Measurements from ENCODE around the gene SH2D3C. TPM values are rescaled to one million over a fixed set of nuclear protein-coding genes. Genes with fewer than 3 reads are reported as not detected.
"Not testable (repeated sequence)": the region's sequence is repeated elsewhere in the genome, so short reads cannot be mapped to it uniquely, and the experiment has no call there.

Gene SH2D3C
- total RNA-seq, 1 experiment from 2014 or later = not detected

DNA sequence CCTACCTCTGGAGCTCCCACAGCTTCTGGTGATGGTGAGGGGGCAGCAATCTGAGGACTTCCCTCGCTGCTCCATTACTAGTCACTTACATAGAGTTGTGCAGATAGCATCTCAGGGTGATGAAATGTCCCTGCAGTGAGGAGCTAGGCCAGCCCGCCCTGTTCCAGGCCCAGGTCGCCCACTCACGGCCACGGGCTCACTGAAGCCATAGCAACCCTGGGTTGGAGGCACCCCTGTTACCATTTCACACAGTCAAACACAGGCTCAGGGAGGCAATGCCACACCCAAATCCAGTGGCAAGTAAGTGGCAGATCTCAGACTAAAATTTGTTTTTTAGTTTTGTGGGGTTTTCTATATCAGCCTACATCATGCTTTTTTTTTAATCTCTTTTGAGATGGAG is 19.6 kb downstream of the SH2D3C start:
- no peak overlapping the region for H3K4me3 Mint-ChIP-seq (ENCODE audit: unreplicated experiment)

GRCh38 chr9:127756776-127757175 is 21.7 kb downstream of the SH2D3C start:
- H3K4me3 Mint-ChIP-seq (ENCODE audit: unreplicated experiment); H3K4me1 Mint-ChIP-seq (ENCODE audit: insufficient read depth, unreplicated experiment); H3K36me3 Mint-ChIP-seq (ENCODE audit: insufficient read depth, unreplicated experiment); intact Hi-C loops (cut with micrococcal nuclease); H3K9me3 Mint-ChIP-seq (ENCODE audit: unreplicated experiment); DNase-seq (ENCODE audit: unreplicated experiment); H3K27ac Mint-ChIP-seq (ENCODE audit: low read depth, unreplicated experiment); BruUV-seq (replicated peaks): not testable (repeated sequence)
- POLR2A ChIA-PET = interaction anchor here (0.6 to 1.4 kb wide), 2 partner anchors 9 to 17 kb away, joined by 5 to 6 read pairs; no protein-coding TSS in a partner anchor
- CTCF ChIA-PET = interaction anchor here (1.1 kb wide), 1 partner anchor 16 kb away, joined by 7 read pairs; no protein-coding TSS in a partner anchor
- peaks cover 29% of the 10 kb centered on the region for H3K27me3 Mint-ChIP-seq (ENCODE audit: insufficient read depth, unreplicated experiment)

More for the DNA sequence above, 19.6 kb downstream of the SH2D3C start:
- POLR2A ChIA-PET = interaction anchor here (0.7 kb wide), 1 partner anchor 211 kb away, joined by 3 read pairs; no protein-coding TSS in a partner anchor
- no peaks in the 10 kb centered on the region for H3K9me3 Mint-ChIP-seq (ENCODE audit: unreplicated experiment)
- H3K27me3 Mint-ChIP-seq (ENCODE audit: insufficient read depth, unreplicated experiment) = peaks cover 23% of the 10 kb centered on the region
- no peak for DNase-seq (ENCODE audit: unreplicated experiment)
- H3K4me1 Mint-ChIP-seq (ENCODE audit: insufficient read depth, unreplicated experiment) = no peaks in the 10 kb centered on the region
- intact Hi-C loops (cut with micrococcal nuclease) = no loop called here
- TF ChIP-seq, protein P1, sequence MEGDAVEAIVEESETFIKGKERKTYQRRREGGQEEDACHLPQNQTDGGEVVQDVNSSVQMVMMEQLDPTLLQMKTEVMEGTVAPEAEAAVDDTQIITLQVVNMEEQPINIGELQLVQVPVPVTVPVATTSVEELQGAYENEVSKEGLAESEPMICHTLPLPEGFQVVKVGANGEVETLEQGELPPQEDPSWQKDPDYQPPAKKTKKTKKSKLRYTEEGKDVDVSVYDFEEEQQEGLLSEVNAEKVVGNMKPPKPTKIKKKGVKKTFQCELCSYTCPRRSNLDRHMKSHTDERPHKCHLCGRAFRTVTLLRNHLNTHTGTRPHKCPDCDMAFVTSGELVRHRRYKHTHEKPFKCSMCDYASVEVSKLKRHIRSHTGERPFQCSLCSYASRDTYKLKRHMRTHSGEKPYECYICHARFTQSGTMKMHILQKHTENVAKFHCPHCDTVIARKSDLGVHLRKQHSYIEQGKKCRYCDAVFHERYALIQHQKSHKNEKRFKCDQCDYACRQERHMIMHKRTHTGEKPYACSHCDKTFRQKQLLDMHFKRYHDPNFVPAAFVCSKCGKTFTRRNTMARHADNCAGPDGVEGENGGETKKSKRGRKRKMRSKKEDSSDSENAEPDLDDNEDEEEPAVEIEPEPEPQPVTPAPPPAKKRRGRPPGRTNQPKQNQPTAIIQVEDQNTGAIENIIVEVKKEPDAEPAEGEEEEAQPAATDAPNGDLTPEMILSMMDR (IDR thresholded peaks at IDR 0.05; ENCODE audit: unreplicated experiment) = no peak
- CTCF ChIA-PET = interaction anchor here (0.5 to 0.6 kb wide), 2 partner anchors 11 to 128 kb away, joined by 4 read pairs; no protein-coding TSS in a partner anchor
- no TSS peak for BruUV-seq (replicated peaks)
- no peak overlapping the region for H3K27ac Mint-ChIP-seq (ENCODE audit: low read depth, unreplicated experiment)
- H3K36me3 Mint-ChIP-seq (ENCODE audit: insufficient read depth, unreplicated experiment) = peaks cover 6% of the 10 kb centered on the region

GRCh38 chr9:127756233-127756632 is 22.2 kb downstream of the SH2D3C start:
- ChIA-PET POLR2A (interaction anchor here (0.6 kb wide), 1 partner anchor 9 kb away, joined by 6 read pairs; no protein-coding TSS in a partner anchor), CTCF (no interaction called here)
- no peak overlapping the region for H3K4me3 Mint-ChIP-seq (ENCODE audit: unreplicated experiment)
- H3K27me3 Mint-ChIP-seq (ENCODE audit: insufficient read depth, unreplicated experiment) = peaks cover 34% of the 10 kb centered on the region
- no TSS peak for BruUV-seq (replicated peaks)
- no peak for DNase-seq (ENCODE audit: unreplicated experiment)
- H3K9me3 Mint-ChIP-seq (ENCODE audit: unreplicated experiment) = no peaks in the 10 kb centered on the region
- intact Hi-C loops (cut with micrococcal nuclease) = no loop called here
- H3K27ac Mint-ChIP-seq (ENCODE audit: low read depth, unreplicated experiment) = no peak overlapping the region
- peaks cover 6% of the 10 kb centered on the region for H3K36me3 Mint-ChIP-seq (ENCODE audit: insufficient read depth, unreplicated experiment)
- TF ChIP-seq, protein P1 (IDR thresholded peaks at IDR 0.05; ENCODE audit: unreplicated experiment) = no peak
- no peaks in the 10 kb centered on the region for H3K4me1 Mint-ChIP-seq (ENCODE audit: insufficient read depth, unreplicated experiment)

DNA sequence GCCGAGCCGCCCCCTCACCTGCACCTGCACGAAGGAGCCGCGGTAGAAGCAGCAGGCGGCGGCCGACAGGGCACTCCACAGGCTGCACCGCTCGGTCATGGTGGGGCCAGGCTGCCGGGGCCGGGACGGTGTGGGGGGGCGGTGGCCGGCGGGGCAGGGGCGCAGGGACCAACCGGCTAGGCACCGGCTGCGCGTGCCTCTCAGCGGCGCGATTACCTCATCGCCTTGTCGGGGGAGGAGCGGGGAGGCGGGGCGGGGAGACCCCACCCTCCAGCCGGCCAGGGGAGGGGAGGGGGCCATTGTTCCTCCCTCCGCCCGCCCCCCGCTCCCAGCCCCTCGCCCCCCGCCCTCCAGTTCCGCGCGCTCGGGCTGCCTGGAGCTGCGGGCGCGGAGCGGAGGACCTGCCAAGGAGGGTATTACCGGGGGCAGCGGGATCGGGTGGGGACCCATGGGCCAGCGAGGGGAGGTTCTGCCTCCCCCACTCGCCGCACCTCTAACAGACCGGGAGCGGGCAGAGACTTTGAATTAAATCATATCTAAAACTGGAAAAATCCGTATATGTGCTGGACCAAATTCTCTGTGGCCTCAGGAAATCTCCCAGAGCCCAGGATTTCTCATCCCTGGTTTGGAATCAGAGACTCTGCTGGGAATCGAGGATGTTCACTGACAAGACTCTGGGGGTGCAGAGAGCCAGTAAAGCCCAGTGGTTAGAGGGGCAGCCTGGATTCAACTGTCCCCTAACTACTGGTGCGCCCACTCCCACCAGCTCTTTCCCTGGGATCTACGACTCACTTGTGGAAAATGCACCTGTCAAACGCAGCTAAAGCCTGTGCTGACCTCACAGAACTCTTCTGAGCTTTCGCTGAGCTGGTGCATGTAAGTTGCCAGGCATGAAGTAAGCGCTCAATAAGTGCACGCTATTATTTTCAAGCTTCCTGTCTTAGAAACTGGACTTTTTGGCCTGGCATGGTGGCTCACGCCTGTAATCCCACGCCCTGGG is 23.1 kb downstream of the SH2D3C start:
- no peak overlapping the region for H3K4me3 Mint-ChIP-seq (ENCODE audit: unreplicated experiment)
- no TSS peak for BruUV-seq (replicated peaks)
- H3K27me3 Mint-ChIP-seq (ENCODE audit: insufficient read depth, unreplicated experiment) = peaks cover 43% of the 10 kb centered on the region

More for the DNA sequence above, 23.1 kb downstream of the SH2D3C start:
- CTCF ChIA-PET = no interaction called here
- H3K4me1 Mint-ChIP-seq (ENCODE audit: insufficient read depth, unreplicated experiment) = no peaks in the 10 kb centered on the region
- no peaks in the 10 kb centered on the region for H3K9me3 Mint-ChIP-seq (ENCODE audit: unreplicated experiment)
- intact Hi-C loops (cut with micrococcal nuclease) = no loop called here
- H3K27ac Mint-ChIP-seq (ENCODE audit: low read depth, unreplicated experiment) = no peak overlapping the region
- TF ChIP-seq, protein P1 (IDR thresholded peaks at IDR 0.05; ENCODE audit: unreplicated experiment) = no peak
- H3K36me3 Mint-ChIP-seq (ENCODE audit: insufficient read depth, unreplicated experiment) = peaks cover 6% of the 10 kb centered on the region
- DNase-seq (ENCODE audit: unreplicated experiment) = no peak
- POLR2A ChIA-PET = no interaction called here
